GM18870 (cell line): ENCODE data around the gene MTERF2.

Source experiments
- ATAC-seq: cut with Tn5 transposase; IDR thresholded peaks from one replicate; pipeline ENCODE4 v1.9.1; 2021; ENCODE audit warnings: moderate library complexity; ENCODE audit not compliant: unreplicated experiment

Gene MTERF2

DNA sequence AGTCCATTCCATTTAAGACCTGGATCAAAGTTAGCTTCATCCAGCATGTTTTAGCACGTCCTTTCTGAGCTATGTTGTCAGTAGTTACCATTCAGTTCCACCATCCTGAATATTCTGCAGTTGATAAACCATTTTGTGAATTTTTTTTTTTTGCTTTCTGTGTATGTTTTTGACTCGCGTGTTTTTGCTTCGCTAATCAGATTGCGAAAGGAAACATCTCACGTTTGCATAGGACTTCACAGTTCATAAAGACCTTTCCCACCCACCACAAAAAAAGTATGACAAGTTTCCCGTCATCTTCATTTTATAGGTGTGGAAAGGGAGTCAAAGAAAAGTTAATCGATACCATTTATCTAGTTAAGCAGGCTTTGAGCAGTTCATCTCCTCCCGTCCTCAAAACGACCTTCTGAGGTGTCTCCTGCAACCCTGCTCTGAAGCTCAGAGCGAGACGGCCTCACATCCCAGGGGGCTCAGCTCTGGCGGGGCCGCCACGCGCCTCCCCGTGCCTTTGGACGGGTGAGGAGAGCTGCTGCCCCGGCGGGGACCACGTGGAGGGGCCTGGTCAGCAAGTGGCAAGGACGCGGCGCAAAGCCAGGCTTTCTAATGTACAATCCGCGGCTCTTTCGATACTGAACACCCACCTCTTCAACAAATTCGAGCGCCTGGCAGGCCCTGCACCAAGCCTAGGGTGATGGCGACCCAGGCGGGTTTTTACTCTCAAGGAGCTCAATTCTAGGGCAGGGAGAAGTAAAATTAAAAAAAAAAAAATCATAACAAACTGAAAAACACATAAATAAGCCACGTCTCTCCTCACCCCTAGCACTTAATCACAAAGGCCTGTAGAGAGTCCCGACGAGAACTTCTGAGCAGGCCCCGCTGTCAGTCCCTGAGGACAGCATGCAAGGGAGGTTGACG lies 32.2 kb downstream of the MTERF2 start:
- no peak for ATAC-seq

DNA sequence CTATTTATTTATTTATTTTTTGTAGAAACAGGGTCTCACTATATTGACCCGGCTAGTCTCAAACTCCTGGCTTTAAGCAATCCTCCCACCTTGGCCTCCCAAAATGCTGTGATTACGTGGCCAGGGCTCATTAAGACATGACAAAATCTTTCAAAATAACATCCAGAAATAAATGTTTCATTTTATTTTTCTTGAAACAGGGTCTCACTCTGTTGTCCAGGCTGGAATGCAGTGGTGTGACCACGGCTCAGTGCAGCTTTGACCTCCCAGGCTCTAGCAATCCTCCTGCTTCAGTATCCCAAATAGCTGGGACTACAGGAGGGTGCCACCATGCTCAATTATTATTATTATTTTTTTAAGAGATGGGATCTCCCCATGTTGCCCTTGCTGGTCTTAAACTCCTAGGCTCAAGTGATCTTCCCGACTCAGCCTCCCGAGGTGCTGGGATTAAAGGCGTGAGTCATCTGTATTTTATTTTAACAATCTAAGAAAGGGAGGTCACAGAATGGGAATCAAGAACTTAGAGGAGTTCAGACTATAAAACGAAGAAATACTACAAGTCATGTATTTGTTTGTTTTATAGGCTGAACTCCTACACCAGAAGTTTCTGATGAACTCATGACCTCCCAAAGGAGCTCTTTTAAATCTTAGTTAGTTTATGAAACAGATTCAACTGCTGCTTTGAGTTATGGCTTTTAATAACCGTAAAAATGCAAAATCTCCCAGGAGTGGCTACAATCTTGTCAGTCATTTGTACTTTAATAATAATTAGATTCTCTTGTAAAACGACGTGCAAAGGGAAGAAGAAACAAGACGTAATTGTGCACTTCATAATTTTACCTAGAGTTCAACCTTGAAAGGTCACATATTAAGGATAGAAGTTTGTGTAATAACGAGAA lies 33.3 kb downstream of the MTERF2 start:
- ATAC-seq, result no peak

DNA sequence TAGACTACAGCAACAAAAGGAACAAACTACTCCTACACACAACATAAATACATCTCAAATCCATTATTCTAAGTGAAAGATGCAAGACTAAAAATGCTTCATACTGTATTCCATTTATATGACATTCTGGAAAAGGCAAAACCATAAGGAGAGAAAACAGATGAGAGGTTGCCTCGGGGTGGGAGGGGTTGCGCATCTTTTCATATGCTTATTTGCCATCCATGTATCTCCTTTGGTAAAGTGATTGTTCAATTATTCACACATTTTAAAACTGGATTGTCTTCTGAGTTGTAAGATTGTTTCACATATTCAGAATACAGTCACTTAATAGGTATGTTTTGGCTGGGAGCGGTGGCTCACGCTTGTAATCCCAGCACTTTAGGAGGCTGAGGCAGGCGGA lies 36.4 kb downstream of the MTERF2 start:
- ATAC-seq, result no peak

DNA sequence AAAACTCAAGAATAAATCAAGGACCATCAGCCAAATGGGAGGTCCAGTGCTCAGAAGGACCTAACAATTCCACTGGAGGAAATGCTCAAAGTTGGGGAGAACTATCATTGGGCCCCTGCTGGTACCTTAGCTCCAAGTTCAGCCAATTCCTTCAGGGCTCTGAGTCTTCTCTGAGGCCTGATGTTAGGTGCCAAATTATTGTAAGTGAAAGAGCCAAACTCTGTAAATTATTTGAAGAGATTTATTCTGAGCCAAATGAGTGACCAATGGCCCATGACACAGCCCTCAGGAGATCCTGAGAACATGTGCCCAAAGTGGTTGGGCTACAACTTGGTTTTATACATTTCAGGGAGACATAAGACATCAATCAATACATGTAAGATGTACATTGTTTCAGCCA lies 39.5 kb downstream of the MTERF2 start:
- ATAC-seq, result no peak

DNA sequence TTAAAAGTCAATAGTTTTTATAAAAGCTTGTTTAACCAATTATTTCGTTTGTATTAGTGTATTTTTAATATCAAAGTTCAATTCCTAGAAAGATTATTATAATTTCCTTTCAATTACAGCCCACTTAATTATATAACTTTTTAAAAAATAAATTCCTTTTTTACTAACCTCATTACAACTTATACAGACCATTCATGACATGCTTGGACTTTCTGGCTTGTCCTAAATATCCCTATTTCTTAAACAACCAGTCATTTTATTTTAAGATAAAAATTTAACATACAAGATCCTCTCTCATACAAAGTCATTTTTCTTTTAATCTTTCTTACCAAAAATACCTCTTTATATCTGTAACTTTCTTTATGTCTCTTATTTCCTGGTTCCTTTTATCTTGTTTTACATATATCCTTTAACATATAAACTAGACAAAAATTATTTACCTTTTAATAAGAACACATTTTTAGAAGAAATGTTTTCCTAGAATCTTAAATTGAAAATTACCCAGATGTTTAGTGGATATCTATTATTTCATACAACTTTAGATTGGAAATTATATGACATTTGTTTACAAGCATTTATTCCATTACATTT lies 41.6 kb downstream of the MTERF2 start:
- ATAC-seq, result no peak

DNA sequence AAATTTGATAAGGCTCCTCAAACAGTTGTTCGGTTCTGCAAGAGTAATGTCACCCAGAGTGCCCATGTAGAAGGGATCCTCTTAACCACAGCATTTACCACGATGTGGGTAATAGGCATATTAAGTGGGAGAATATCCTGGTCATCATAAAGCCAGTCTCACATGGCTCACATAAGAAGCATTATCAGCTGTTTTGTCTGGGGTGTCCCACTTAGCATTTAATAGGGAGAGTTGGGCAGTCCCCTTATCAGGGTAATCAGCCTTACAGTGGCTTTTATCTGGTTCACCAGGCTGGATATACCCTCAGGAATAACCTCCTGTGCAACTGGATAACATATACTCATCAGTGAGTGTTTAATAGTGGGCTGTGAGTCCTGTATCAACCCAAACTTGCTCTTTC lies 44.2 kb downstream of the MTERF2 start:
- no peak for ATAC-seq

DNA sequence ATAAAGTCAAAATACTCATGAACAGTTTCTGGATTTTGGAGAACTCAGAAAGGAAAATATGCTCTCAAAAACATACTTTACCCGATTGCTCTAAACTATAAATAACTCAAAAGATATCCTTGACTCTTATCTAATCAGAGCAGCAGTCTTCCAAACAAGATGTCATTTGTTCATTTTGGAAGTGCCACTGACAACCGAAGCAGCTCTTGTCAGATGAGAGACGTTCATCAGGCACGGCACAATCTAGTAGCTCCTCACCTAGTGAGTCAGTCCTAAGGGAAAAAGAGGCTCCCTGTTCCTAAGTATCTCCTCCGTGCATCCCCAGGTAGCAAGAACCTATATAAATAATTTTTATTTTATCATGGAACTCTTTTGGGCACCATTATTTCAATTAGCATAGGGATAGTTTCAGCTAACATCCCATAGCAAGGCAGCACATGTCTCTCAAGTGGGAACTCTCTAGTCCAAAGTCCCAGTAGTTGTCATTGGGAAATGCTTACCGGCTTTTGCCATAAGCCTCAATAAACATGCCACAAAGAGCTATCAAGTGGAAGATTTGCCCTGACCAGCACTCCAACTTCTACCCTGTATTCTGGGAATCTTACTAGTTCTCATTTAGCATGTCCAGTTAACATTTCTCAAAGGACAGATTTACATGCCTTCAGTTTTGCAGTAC lies 45.3 kb downstream of the MTERF2 start:
- no peak for ATAC-seq

DNA sequence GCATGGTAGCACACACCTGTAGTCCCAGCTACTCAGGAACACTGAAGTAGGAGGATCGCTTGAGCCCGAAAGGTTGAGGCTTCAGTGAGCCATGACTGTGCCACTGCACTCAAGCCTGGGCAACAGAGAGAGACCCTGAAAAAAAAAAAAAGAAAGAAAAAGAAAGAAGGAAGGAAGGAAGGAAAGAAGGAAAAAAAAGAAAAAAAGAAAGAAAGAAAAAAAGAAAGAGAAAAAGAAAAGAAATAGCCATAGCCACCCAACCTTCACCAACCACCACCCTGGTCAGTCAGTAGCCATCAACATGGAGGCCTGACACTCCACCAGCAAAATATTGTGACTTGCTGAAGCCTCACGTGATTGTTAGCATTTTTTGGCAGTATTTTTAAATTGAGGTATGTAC lies 52.7 kb downstream of the MTERF2 start:
- ATAC-seq, result no peak
